Caco-2 (cell line): ENCODE measurements around the gene CHERP. TPM values are rescaled to one million over a fixed set of nuclear protein-coding genes. Genes with fewer than 3 reads are reported as not detected.
A peak's percentile ranks its signal among the peaks of the same experiment; 100 is the strongest.

Source experiments
- BruUV-seq: library from RNA; stranded (reverse); fragments of 400-500 nt; replicated peaks from 2 replicates; lab custom pipeline; 2021; lab: Mats Ljungman, UMichigan
- CTCF ChIA-PET: fragments of 300-600 bp; sonication (Branson Sonifier 250); formaldehyde crosslinking; loops from one replicate; lab custom pipeline; 2022; ENCODE audit warnings: antibody characterized with exemption; lab: Charles Lee
- POLR2A ChIA-PET: fragments of 300-600 bp; sonication (Branson Sonifier 250); formaldehyde crosslinking; loops from one replicate; lab custom pipeline; 2022; ENCODE audit warnings: antibody characterized with exemption; lab: Charles Lee
- DNase-seq, 2 experiments: peaks; one replicate each; pipeline versions ENCODE4 v3.0.0 to v3.0.0-alpha.2; 2020 to 2022
- H3K27me3 ChIP-seq: replicated peaks from 2 replicates; pipeline ENCODE4 v1.6.0; 2011; ENCODE audit warnings: low read length; ENCODE audit not compliant: control insufficient read depth, insufficient read depth
- H3K36me3 ChIP-seq: 2 replicates; pipeline ENCODE4 v1.5.1; 2011; ENCODE audit warnings: low read length; ENCODE audit not compliant: control insufficient read depth, insufficient read depth
- H3K4me1 ChIP-seq: fragments of 250-450 bp; sonication (Bioruptor Pico); 2 replicates; pipeline ENCODE4 v1.5.1; 2020; ENCODE audit warnings: mild to moderate bottlenecking
- H3K4me3 ChIP-seq: 2 replicates; pipeline ENCODE4 v1.5.1; 2011; ENCODE audit warnings: low read depth, mild to moderate bottlenecking, control low read depth, low read length
- H3K9me3 ChIP-seq: fragments of 250-450 bp; sonication (Bioruptor Pico); 2 replicates; pipeline ENCODE4 v1.5.1; 2020; ENCODE audit warnings: mild to moderate bottlenecking, moderate library complexity
- H3K27ac Mint-ChIP-seq: one replicate; pipeline ENCODE4 v1.8.0; 2022; ENCODE audit warnings: mixed read lengths; ENCODE audit not compliant: unreplicated experiment
- H3K27me3 Mint-ChIP-seq: one replicate; pipeline ENCODE4 v1.8.0; 2022; ENCODE audit warnings: mixed read lengths; ENCODE audit not compliant: insufficient read depth, unreplicated experiment
- H3K36me3 Mint-ChIP-seq: one replicate; pipeline ENCODE4 v1.8.0; 2022; ENCODE audit warnings: mild to moderate bottlenecking, mixed read lengths; ENCODE audit not compliant: insufficient read depth, unreplicated experiment
- H3K4me1 Mint-ChIP-seq: one replicate; pipeline ENCODE4 v1.8.0; 2022; ENCODE audit warnings: low read depth, mixed read lengths; ENCODE audit not compliant: unreplicated experiment
- H3K4me3 Mint-ChIP-seq: one replicate; pipeline ENCODE4 v1.8.0; 2022; ENCODE audit warnings: mild to moderate bottlenecking, moderate library complexity, mixed read lengths; ENCODE audit not compliant: unreplicated experiment
- H3K9me3 Mint-ChIP-seq: one replicate; pipeline ENCODE4 v1.8.0; 2022; ENCODE audit warnings: mixed read lengths; ENCODE audit not compliant: unreplicated experiment
- CTCF ChIP-seq, 2 experiments: fragments of 200-600 bp in 1 of 2; IDR thresholded peaks; 1 replicate in 1 of 2; 2 replicates in 1 of 2; pipeline versions ENCODE4 v1.5.1 to v1.8.0; 2011 to 2022; ENCODE audit warnings: antibody characterized with exemption in 1 of 2, control low read depth in 1 of 2, inconsistent platforms in 1 of 2, low read depth in 1 of 2, low read length in 1 of 2, mild to moderate bottlenecking in 1 of 2, moderate library complexity in 1 of 2; ENCODE audit not compliant: insufficient read depth in 1 of 2, severe bottlenecking in 1 of 2, unreplicated experiment in 1 of 2
- intact Hi-C: fragments of 100-400 bp; cut with micrococcal nuclease; formaldehyde crosslinking; loops from one replicate; pipeline ENCODE4 v1.10.0; 2022; ENCODE audit not compliant: unreplicated experiment
- total RNA-seq: library from RNA; stranded (reverse); gene quantifications from 2 replicates; pipeline ENCODE4 v1.2.3, GENCODE V29; 2022

The CHERP gene
- total RNA-seq, 1 experiment from 2014 or later, result 66.1 TPM

- Histone ChIP-seq H3K4me3 (no peak overlapping the region), H3K27me3 (no peaks in the 10 kb centered on the region), H3K4me1 (0 out of 2 replicates have a peak, but pooled peaks cover 5% of the 10 kb centered on the region), H3K36me3 (no peaks in the 10 kb centered on the region), H3K9me3 (no peaks in the 10 kb centered on the region)
- no peak for TF ChIP-seq CTCF (IDR thresholded peaks at IDR 0.05; ENCODE audit: insufficient read depth in 1 of 2, low read depth in 1 of 2, low read length in 1 of 2, severe bottlenecking in 1 of 2, unreplicated experiment in 1 of 2)
- H3K27me3 Mint-ChIP-seq, result no peaks in the 10 kb centered on the region
- no peak for DNase-seq
- no peaks in the 10 kb centered on the region for H3K4me1 Mint-ChIP-seq
- POLR2A ChIA-PET, result no interaction called here
- H3K36me3 Mint-ChIP-seq, result peaks cover 13% of the 10 kb centered on the region
- no TSS peak for BruUV-seq
- CTCF ChIA-PET, result no interaction called here
- no peaks in the 10 kb centered on the region for H3K9me3 Mint-ChIP-seq
- no peak overlapping the region for H3K4me3 Mint-ChIP-seq
- intact Hi-C loops, result no loop called here
- no peak overlapping the region for H3K27ac Mint-ChIP-seq
Measured at GRCh38 chr19:16581971-16582343, 39.7 kb upstream of the CHERP start.

GRCh38 chr19:16581145-16581970 lies 39.1 kb upstream of the CHERP start:
- Histone ChIP-seq H3K4me3 (no peak overlapping the region), H3K9me3 (no peaks in the 10 kb centered on the region), H3K4me1 (0 out of 2 replicates have a peak, but pooled peaks cover 5% of the 10 kb centered on the region), H3K27me3 (no peaks in the 10 kb centered on the region), H3K36me3 (no peaks in the 10 kb centered on the region)
- no peak for DNase-seq
- intact Hi-C loops, result no loop called here
- no peak for TF ChIP-seq CTCF (IDR thresholded peaks at IDR 0.05; ENCODE audit: insufficient read depth in 1 of 2, low read depth in 1 of 2, low read length in 1 of 2, severe bottlenecking in 1 of 2, unreplicated experiment in 1 of 2)
- Mint-ChIP-seq H3K36me3 (peaks cover 18% of the 10 kb centered on the region), H3K4me1 (no peaks in the 10 kb centered on the region), H3K9me3 (no peaks in the 10 kb centered on the region), H3K27ac (peak overlapping the region; percentile 26), H3K4me3 (no peak overlapping the region), H3K27me3 (no peaks in the 10 kb centered on the region)
- BruUV-seq, result no TSS peak
- CTCF ChIA-PET, result no interaction called here
- POLR2A ChIA-PET, result no interaction called here

GRCh38 chr19:16579381-16579780 lies 37.1 kb upstream of the CHERP start:
- H3K36me3 Mint-ChIP-seq, result peaks cover 34% of the 10 kb centered on the region
- no peaks in the 10 kb centered on the region for H3K27me3 Mint-ChIP-seq
- no peaks in the 10 kb centered on the region for H3K27me3 ChIP-seq
- no peak overlapping the region for H3K4me3 Mint-ChIP-seq
- H3K27ac Mint-ChIP-seq, result no peak overlapping the region
- no peak for DNase-seq
- TF ChIP-seq CTCF (IDR thresholded peaks at IDR 0.05; ENCODE audit: insufficient read depth in 1 of 2, low read depth in 1 of 2, low read length in 1 of 2, severe bottlenecking in 1 of 2, unreplicated experiment in 1 of 2), result no peak
- H3K36me3 ChIP-seq, result peaks cover 2% of the 10 kb centered on the region; the same call in 1 of the 2 replicates
- ChIA-PET CTCF (no interaction called here), POLR2A (no interaction called here)
- H3K9me3 Mint-ChIP-seq, result no peaks in the 10 kb centered on the region
- H3K4me3 ChIP-seq, result no peak overlapping the region
- H3K4me1 Mint-ChIP-seq, result no peaks in the 10 kb centered on the region
- intact Hi-C loops, result no loop called here
- no TSS peak for BruUV-seq
- no peaks in the 10 kb centered on the region for H3K9me3 ChIP-seq
- H3K4me1 ChIP-seq, result 0 out of 2 replicates have a peak, but pooled peaks cover 2% of the 10 kb centered on the region
